Parathyroid adenoma (tissue), 2 donors: Measurements from ENCODE around the gene NKG7.

Experiments
- H2AFZ ChIP-seq: fragments of 300-600 bp; sonication (generic); one replicate; pipeline ENCODE4 v1.7.0; 2017; ENCODE audit warnings: antibody characterized with exemption, mild to moderate bottlenecking
- H3K27ac ChIP-seq: fragments of 300-600 bp; sonication (generic); one replicate; pipeline ENCODE4 v1.7.0; 2017
- H3K27me3 ChIP-seq: fragments of 300-600 bp; sonication (generic); one replicate; pipeline ENCODE4 v1.7.0; 2017; ENCODE audit warnings: low read length; ENCODE audit not compliant: control insufficient read depth, insufficient read depth
- H3K36me3 ChIP-seq: fragments of 300-600 bp; sonication (generic); one replicate; pipeline ENCODE4 v1.7.0; 2017; ENCODE audit warnings: low read length; ENCODE audit not compliant: control insufficient read depth, insufficient read depth
- H3K4me1 ChIP-seq: fragments of 300-600 bp; sonication (generic); one replicate; pipeline ENCODE4 v1.7.0; 2017; ENCODE audit warnings: control low read depth
- H3K4me2 ChIP-seq: fragments of 300-600 bp; sonication (generic); one replicate; pipeline ENCODE4 v1.7.0; 2017; ENCODE audit warnings: low read length
- H3K4me3 ChIP-seq: fragments of 300-600 bp; sonication (generic); one replicate; pipeline ENCODE4 v1.7.0; 2017; ENCODE audit warnings: low read depth, low read length
- H3K79me2 ChIP-seq: fragments of 300-600 bp; sonication (generic); one replicate; pipeline ENCODE4 v1.7.0; 2017; ENCODE audit warnings: control low read depth
- H3K9ac ChIP-seq: fragments of 300-600 bp; sonication (generic); one replicate; pipeline ENCODE4 v1.7.0; 2017; ENCODE audit warnings: mild to moderate bottlenecking
- H3K9me3 ChIP-seq: fragments of 300-600 bp; sonication (generic); one replicate; pipeline ENCODE4 v1.7.0; 2017; ENCODE audit warnings: low read length; ENCODE audit not compliant: control insufficient read depth
- TF ChIP-seq, protein P1 (sequence below): fragments of 300-600 bp; sonication (generic); IDR thresholded peaks from one replicate; pipeline ENCODE4 v1.7.0; 2017; ENCODE audit warnings: antibody characterized with exemption, mild to moderate bottlenecking
- donor health status: primary hyperparathyroidism.

NKG7 gene

DNA sequence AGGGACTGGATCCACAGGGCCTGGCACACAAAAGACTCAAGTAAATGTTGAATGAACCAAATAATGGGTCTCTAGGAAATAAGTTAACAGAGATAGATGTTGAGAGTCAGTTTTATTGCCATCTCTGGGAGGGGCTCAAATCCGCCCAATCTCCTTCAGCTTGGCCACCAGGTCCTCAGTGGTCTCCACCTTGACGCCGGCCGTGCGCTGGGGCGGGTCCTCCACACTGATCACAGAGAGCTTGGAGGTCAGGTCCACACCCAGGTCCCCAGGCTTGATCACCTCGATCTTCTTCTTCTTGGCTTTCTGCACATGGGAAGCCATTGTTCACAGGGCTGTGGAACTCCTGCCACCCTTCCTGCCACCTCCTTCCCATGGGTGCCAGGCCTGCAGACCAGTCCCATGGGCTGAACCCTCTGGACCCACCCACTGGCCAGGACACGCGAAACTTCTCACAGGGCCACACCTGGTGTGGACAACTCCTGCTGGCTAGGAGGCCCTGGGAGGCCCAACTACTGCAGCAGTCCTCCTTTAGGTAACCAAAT, 27.3 kb downstream of the NKG7 start:
- Histone ChIP-seq H3K4me2 (no peak overlapping the region), H3K27ac (no peak overlapping the region), H3K27me3 (no peaks in the 10 kb centered on the region), H2AFZ (no peak overlapping the region), H3K9me3 (no peaks in the 10 kb centered on the region), H3K4me1 (peaks cover 6% of the 10 kb centered on the region), H3K4me3 (no peak overlapping the region), H3K9ac (no peak overlapping the region), H3K36me3 (no peaks in the 10 kb centered on the region), H3K79me2 (no peaks in the 10 kb centered on the region)
- TF ChIP-seq, protein P1, sequence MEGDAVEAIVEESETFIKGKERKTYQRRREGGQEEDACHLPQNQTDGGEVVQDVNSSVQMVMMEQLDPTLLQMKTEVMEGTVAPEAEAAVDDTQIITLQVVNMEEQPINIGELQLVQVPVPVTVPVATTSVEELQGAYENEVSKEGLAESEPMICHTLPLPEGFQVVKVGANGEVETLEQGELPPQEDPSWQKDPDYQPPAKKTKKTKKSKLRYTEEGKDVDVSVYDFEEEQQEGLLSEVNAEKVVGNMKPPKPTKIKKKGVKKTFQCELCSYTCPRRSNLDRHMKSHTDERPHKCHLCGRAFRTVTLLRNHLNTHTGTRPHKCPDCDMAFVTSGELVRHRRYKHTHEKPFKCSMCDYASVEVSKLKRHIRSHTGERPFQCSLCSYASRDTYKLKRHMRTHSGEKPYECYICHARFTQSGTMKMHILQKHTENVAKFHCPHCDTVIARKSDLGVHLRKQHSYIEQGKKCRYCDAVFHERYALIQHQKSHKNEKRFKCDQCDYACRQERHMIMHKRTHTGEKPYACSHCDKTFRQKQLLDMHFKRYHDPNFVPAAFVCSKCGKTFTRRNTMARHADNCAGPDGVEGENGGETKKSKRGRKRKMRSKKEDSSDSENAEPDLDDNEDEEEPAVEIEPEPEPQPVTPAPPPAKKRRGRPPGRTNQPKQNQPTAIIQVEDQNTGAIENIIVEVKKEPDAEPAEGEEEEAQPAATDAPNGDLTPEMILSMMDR, result no peak

DNA sequence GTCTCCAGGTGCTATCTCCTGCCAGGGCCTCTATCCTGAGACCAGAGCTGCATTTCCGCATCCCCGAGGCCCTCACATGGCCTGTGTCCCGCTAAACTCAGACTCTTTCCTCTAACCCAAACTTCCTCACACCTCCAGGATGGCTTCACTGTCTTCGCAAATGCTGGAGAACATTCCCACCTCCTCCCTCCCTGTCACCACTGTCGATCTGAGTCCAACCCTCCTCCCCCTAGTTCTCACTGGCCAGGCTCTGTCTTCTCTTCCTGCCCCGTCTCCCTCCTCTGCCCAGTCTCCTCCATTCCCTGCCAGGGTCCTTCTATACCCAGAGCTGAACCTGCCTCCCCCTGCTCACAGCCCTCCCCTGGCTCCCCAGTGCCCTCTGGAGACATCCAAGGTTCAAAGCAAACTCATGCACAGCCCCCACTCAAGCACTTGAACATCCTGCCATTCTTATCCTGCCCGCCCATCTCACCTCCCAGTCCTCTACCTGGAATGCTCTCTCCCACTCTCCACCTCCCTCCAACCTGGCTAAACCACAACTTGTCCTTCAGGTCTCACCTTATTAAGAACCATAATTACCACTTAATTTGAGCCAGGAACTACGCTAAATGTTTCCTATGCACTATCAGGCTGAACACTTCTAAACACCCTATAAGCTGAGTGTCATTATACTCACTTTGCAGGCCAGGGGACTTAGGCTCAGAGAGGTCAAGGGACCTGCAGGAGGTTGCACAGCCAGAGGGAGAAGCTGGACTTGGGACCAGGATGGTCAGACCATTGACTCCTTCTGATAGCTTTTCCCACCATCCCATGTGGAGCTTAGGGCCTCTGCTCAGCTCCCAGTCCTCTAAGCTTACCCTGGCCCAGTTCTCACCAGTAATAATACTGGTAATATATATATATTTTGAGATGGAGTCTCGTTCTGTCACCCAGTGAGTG, 29.6 kb downstream of the NKG7 start:
- H3K4me3 ChIP-seq, result no peak overlapping the region
- peak overlapping the region; percentile 43 for H3K27ac ChIP-seq
- TF ChIP-seq, protein P1, result no peak
- no peak overlapping the region for H3K4me2 ChIP-seq
- no peaks in the 10 kb centered on the region for H3K27me3 ChIP-seq
- H3K9ac ChIP-seq, result no peak overlapping the region
- H2AFZ ChIP-seq, result peak overlapping the region; percentile 50
- H3K36me3 ChIP-seq, result no peaks in the 10 kb centered on the region
- peaks cover 12% of the 10 kb centered on the region for H3K4me1 ChIP-seq
- H3K79me2 ChIP-seq, result no peaks in the 10 kb centered on the region
- H3K9me3 ChIP-seq, result no peaks in the 10 kb centered on the region

GRCh38 chr19:51341976-51342580, 30.4 kb downstream of the NKG7 start, which contains the start of gene VSIG10L:
VSIG10L (minus strand) TSS chr19:51342139; CDS start chr19:51342124, 15 bp downstream.
- no peaks in the 10 kb centered on the region for H3K9me3 ChIP-seq
- no peaks in the 10 kb centered on the region for H3K79me2 ChIP-seq
- TF ChIP-seq, protein P1, result no peak
- H3K4me3 ChIP-seq, result no peak within 1 kb of the TSS
- H3K4me1 ChIP-seq, result peaks cover 12% of the 10 kb centered on the region
- no peaks in the 10 kb centered on the region for H3K27me3 ChIP-seq
- no peak within 1 kb of the TSS for H3K9ac ChIP-seq
- H2AFZ ChIP-seq, result peak within 1 kb of the TSS; percentile 50
- H3K27ac ChIP-seq, result peak within 1 kb of the TSS; percentile 43
- no peaks in the 10 kb centered on the region for H3K36me3 ChIP-seq
- no peak within 1 kb of the TSS for H3K4me2 ChIP-seq

DNA sequence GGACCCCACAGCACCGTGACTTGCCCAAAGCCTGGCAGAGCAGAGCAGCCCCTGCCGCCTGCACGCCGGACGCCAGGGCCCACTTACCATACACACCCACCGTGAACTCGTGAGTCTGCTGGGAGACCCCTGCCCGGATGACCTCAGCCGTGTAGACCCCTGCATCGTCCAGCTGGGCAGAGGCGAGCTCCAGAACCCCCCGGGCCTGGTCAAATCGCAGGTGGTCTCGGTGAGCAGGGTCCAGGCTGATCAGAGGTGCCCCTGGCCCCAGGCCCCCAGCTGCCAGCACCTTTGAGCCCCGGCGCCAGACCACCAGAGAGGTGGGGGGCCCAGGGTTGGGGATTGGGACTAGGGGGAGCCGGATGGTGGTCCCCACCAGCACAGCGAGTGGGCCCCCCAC, 31.4 kb downstream of the NKG7 start:
- Histone ChIP-seq H3K79me2 (no peaks in the 10 kb centered on the region), H2AFZ (no peak overlapping the region), H3K4me2 (no peak overlapping the region), H3K4me3 (no peak overlapping the region), H3K9ac (no peak overlapping the region), H3K27ac (no peak overlapping the region), H3K27me3 (no peaks in the 10 kb centered on the region), H3K36me3 (no peaks in the 10 kb centered on the region), H3K4me1 (peaks cover 12% of the 10 kb centered on the region), H3K9me3 (no peaks in the 10 kb centered on the region)
- TF ChIP-seq, protein P1, result no peak
